ENCODE data around the gene PDE9A.

- TF ChIP-seq POLR2A (IDR thresholded peaks at IDR 0.05) (no peak), CTCF (IDR thresholded peaks at IDR 0.05) (no peak), EP300 (IDR thresholded peaks at IDR 0.05) (no peak)
Observed at GRCh38 chr21:42722153-42722552, 68.7 kb downstream of the PDE9A start.
